PC-3 (cell line): ENCODE measurements around the gene WNT5B.

Source experiments
- CTCF ChIP-seq: fragments of 300-600 bp; sonication (generic); conservative IDR thresholded peaks from 2 replicates; pipeline ENCODE4 v1.5.1; 2017; ENCODE audit warnings: antibody characterized with exemption, low read depth, mild to moderate bottlenecking, low read length
- EZH2 ChIP-seq: fragments of 300-600 bp; sonication (generic); IDR thresholded peaks from one replicate; pipeline ENCODE4 v1.6.1; 2017; ENCODE audit warnings: antibody characterized with exemption, mild to moderate bottlenecking, low read length; ENCODE audit not compliant: unreplicated experiment

DNA sequence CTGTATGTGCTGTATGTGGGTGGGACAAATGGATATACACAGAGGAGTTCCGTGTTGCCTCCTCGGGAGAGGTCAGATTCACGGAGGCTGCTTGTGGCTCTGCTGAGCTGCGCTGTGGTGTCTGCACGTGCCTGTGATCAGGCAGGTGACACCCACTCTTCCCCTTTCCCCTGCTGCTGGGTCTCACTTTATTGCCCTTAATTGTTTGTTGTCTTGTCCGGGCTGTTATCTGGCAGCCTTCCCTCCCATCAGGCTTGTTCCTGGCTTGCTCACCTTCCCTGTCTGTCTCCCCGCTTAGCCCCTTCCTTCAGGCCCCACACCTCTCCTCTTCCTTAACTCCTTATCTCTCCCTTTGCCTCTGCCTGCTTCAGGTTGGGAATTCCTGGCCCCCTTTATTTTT is 13.5 kb downstream of the WNT5B start:
- TF ChIP-seq CTCF = no peak
- TF ChIP-seq EZH2 = no peak
